ENCODE results near the gene VEPH1.

VEPH1 gene

DNA sequence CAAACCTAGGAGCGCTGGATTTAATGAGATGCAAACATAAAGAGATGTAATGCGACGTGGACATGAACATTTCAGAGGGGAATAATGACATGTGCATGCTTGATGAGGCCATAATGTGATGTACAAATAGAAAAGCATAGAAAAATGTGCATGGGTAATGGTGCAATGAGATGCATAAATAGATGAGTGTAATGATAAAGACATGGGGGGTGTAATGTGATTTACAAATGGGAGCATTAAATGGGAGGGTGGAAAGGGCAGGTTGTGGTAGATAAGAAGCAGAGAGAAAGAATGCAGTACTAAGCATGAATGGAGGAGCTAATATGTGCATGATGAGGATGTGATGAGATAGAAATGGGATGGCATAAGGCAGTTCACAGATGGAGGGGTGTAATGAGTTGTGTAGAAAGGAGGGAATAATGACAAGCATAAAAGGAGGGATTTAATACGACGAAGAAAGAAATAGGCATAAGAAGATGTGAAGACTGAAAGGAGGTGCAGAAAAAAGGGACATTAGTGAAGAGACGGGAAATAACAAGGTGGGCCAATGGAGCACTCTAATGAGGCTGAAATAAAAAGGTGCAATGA lies 205.8 kb downstream of the VEPH1 start:
- no peak for DNase-seq

GRCh38 chr3:157294953-157295352 lies 208.3 kb downstream of the VEPH1 start:
- DNase-seq: no peak

DNA sequence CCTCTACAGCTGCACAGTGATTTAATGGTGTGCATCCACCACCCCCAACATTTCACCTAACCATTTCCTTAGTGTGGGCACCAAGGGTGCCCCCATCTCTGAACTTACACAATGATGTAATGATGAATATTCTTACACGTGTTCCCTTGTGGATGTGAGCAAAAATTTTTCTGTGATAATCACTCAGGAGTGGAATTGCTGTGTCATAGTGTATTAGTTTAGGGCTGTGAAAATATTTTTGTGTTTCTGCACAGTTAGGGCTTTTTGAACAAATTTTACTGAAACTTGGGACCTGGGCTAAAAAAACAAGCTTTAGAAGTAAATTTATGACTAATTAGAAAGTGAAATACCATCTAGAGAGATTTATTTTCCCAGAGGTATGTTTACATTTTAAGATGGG lies 208.7 kb downstream of the VEPH1 start:
- no peak for DNase-seq

GRCh38 chr3:157290766-157291165 lies 212.4 kb downstream of the VEPH1 start:
- DNase-seq: no peak

GRCh38 chr3:157285966-157286365 lies 217.2 kb downstream of the VEPH1 start:
- DNase-seq: no peak

DNA sequence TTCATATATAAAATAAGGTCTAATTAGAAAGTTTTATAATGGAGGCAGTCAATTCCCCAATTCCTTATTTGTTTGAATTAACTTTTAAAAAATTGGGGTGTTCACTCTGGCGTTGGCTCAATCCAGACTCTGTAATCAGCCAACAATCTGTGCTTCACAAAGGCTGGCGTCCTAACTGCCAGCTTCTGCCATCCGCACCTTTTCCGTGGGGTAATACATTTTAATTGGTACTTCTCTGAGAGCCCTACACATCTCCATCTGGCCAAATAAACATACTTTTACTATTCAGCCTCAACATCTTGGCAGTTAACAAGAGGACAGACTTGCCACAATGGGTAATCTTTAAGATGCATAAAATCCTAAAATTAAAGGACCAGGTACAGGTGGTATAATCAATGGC lies 218.1 kb downstream of the VEPH1 start:
- no peak for DNase-seq

GRCh38 chr3:157284688-157285087 lies 218.5 kb downstream of the VEPH1 start:
- DNase-seq: no peak

- DNase-seq: no peak
These were observed 220.7 kb downstream of the VEPH1 start for GRCh38 chr3:157282261-157283191.

DNA sequence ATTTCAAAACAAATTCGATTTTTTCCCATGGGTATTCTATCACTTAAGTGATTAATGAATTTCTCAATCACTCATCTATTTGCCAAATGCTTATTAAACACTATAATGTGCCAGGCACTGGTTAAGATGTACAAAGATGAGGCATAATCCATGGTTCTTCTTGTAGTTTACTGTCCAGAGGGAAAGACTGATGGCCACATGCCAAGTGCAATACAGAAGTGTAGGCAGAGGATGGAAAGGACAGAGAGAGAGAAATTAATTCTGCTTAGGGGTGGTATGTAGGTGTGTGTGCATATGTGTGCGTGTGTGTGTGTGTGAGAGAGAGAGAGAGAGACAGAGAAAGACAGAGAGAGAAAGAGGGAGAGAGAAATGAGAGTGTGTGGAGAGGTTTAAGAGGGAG lies 222.4 kb downstream of the VEPH1 start:
- DNase-seq: no peak

- DNase-seq: no peak
These were observed 222.9 kb downstream of the VEPH1 start for GRCh38 chr3:157280354-157280753.

DNA sequence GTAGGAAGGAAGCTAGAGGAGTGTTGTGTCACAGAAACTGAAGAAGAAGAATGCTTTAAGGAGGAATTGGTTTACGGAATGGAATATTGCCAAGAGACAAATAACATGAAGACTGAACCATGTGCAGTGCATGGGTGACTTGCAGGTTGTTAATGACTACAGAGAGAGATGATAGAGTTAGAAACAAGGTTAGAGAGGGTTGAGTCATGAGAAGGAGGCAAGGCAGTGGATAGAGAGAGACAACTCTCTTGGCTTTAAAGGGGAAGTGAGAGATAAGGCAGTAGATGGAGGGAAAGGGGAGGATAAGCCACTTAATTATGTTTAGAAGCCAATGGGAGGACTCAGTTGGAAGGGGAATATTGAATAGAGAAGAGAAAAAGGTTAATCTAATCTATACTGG lies 224.0 kb downstream of the VEPH1 start:
- DNase-seq: no peak

- no peak for DNase-seq
These were observed 226.4 kb downstream of the VEPH1 start for GRCh38 chr3:157276801-157277200.

DNA sequence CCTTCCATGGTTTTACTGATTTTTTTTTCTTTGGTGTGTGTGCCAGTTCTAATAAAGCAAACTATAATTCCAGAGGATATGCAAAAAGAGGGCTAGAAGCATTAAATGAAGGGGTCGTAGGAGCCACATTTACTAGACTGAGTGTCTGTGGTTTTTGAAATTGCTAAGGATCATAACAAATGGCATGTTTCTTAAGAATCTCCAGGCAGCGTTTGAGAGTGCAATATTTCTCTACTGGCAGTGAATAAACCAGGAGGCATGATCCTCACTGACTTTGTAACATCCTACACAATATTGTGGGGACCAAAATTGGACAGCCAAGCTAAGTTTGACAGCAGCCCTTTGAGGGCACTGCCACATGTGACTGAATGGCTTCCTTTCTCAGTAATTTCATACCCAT lies 227.4 kb downstream of the VEPH1 start:
- DNase-seq: no peak

DNA sequence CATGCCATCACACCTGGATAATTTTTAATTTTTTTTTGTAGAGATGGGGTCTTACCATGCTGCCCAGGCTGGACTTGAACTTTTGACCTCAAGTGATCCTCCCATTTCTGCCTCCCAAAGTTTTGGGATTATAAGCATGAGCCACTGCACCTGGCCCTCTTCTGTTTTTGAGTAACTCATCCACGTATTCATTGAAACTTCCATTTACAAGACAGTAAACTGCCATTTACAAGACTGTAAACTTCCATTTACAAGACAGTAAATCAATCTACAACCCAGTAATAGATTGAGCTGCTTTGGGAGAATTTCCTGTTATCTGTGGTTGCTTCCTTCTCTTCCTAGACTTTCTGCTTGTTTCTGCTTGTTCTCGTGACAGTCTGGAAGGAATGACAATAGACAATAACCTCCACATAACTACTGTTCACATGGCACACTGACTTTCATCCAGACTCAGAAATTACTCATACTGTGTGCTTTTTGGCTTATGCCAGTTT lies 228.5 kb downstream of the VEPH1 start:
- no peak for DNase-seq

- DNase-seq: no peak
These were observed 231.8 kb downstream of the VEPH1 start for GRCh38 chr3:157271283-157271882.

DNA sequence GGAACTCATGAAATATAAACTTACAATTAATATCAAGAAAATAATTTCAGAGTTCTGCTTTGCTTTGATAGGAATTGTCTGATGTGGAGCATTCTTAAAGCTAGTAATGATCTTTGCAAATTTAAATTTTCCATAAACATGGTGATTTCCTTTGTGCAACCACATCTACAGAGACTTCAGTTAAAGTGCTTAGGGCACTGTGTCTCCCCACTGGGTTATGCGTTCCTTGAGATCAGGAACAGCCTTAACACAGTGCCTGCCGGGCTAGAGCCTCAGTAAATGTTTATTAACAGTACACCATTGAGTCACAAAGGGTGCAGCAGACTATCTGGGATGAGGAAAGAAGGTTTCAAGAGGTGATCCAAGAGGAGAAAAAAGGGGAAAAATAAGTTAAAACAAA lies 235.2 kb downstream of the VEPH1 start:
- DNase-seq: no peak

GRCh38 chr3:157265931-157266330 lies 237.3 kb downstream of the VEPH1 start:
- DNase-seq: no peak

DNA sequence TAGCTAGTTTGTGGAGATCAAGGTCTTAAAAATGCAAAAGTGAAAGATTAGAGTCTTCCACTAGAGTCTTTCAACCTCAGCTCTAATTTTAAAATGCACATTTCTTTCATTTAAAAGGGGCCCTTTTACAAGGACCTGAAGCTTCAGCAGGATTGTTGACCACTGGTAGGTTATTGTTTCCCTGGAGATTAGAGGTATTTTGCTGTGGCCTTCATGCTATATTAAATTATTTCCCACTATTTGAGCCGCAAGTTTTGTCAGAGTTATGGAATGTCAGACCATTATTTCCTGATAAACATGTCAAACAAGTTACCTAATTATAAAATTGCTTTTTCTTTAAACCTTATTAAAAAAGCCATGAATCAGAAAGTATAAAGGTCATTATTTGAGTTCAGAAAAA lies 240.2 kb downstream of the VEPH1 start:
- DNase-seq: no peak

GRCh38 chr3:157261000-157261399 lies 242.2 kb downstream of the VEPH1 start:
- no peak for DNase-seq

DNA sequence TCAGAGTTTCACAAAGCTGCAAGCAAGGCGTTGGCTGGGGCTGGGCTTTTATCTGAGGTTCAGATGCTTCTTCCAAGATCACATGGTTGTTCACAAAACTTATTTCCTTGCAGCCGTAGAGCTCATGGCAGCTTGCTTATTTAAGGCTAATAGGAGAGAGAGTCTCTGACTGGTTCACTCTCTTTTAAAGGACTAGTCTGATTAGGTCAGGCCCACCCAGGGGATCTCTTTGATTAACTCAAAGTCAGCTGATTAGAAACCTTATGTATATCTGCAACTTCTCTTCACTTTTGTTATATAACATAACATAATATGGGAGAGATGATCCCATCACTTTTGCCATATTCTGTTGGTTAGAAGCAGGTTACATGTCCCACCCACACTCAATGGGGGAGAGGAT lies 243.4 kb downstream of the VEPH1 start:
- no peak for DNase-seq

GRCh38 chr3:157257101-157257500 lies 246.1 kb downstream of the VEPH1 start:
- no peak for DNase-seq

- DNase-seq: no peak
These were observed 247.4 kb downstream of the VEPH1 start for GRCh38 chr3:157255797-157256196.

DNA sequence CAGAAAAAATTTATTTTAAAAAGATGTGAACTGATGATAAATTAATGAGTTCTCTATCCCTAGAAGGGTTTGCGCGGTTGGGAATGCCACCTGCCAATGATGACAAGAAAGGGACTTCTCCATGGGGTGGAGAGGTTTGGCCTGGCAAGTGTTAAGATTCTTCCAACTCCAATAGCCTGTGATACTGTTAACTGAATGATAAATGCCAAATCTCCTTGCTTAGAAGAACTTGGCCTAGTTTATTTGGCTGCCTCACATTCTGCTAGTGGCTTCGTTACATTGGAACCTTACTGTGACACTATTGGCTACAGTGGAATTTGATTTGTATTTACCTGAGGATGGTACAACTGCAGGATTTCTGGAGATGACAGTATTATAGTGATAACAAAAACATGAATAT lies 251.5 kb downstream of the VEPH1 start:
- no peak for DNase-seq

- DNase-seq: no peak
These were observed 253.6 kb downstream of the VEPH1 start for GRCh38 chr3:157249606-157250005.

Measured in CD4-positive, alpha-beta T cell treated with Interferon alpha-2 for 1 hour (primary cell).